ENCODE measurements around the gene DENND4A.

DNA sequence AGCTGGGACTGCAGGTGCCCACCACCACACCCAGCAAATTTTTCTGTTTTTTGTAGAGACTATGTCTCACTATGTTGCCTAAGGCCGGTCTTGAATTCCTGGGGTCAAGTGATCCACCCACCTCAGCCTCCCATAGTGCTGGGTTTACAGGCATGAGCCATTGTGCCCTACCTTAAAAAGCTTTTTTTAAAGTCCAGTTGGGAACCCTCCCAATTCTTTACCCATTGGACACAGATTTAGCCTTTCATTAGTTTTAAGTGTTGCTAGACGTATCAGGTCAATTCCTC is 1.7 kb upstream of the DENND4A start:
- TF ChIP-seq CTCF (IDR thresholded peaks at IDR 0.05) (no peak), POLR2AphosphoS5 (IDR thresholded peaks at IDR 0.05; ENCODE audit: low read depth, low read length) (no peak), SIN3A (IDR thresholded peaks at IDR 0.05; ENCODE audit: borderline replicate concordance, insufficient read depth, low read depth, low read length) (no peak), TCF7L2 (IDR thresholded peaks at IDR 0.05; ENCODE audit: low read depth, low read length) (no peak)
- TF ChIP-seq, protein P1, sequence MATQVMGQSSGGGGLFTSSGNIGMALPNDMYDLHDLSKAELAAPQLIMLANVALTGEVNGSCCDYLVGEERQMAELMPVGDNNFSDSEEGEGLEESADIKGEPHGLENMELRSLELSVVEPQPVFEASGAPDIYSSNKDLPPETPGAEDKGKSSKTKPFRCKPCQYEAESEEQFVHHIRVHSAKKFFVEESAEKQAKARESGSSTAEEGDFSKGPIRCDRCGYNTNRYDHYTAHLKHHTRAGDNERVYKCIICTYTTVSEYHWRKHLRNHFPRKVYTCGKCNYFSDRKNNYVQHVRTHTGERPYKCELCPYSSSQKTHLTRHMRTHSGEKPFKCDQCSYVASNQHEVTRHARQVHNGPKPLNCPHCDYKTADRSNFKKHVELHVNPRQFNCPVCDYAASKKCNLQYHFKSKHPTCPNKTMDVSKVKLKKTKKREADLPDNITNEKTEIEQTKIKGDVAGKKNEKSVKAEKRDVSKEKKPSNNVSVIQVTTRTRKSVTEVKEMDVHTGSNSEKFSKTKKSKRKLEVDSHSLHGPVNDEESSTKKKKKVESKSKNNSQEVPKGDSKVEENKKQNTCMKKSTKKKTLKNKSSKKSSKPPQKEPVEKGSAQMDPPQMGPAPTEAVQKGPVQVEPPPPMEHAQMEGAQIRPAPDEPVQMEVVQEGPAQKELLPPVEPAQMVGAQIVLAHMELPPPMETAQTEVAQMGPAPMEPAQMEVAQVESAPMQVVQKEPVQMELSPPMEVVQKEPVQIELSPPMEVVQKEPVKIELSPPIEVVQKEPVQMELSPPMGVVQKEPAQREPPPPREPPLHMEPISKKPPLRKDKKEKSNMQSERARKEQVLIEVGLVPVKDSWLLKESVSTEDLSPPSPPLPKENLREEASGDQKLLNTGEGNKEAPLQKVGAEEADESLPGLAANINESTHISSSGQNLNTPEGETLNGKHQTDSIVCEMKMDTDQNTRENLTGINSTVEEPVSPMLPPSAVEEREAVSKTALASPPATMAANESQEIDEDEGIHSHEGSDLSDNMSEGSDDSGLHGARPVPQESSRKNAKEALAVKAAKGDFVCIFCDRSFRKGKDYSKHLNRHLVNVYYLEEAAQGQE (IDR thresholded peaks at IDR 0.05; ENCODE audit: insufficient read depth in 1 of 2, low read depth in 2 of 2, low read length in 1 of 2) = no peak

All from Panc1 (cell line).